ENCODE measurements around the gene SHROOM3.

DNA sequence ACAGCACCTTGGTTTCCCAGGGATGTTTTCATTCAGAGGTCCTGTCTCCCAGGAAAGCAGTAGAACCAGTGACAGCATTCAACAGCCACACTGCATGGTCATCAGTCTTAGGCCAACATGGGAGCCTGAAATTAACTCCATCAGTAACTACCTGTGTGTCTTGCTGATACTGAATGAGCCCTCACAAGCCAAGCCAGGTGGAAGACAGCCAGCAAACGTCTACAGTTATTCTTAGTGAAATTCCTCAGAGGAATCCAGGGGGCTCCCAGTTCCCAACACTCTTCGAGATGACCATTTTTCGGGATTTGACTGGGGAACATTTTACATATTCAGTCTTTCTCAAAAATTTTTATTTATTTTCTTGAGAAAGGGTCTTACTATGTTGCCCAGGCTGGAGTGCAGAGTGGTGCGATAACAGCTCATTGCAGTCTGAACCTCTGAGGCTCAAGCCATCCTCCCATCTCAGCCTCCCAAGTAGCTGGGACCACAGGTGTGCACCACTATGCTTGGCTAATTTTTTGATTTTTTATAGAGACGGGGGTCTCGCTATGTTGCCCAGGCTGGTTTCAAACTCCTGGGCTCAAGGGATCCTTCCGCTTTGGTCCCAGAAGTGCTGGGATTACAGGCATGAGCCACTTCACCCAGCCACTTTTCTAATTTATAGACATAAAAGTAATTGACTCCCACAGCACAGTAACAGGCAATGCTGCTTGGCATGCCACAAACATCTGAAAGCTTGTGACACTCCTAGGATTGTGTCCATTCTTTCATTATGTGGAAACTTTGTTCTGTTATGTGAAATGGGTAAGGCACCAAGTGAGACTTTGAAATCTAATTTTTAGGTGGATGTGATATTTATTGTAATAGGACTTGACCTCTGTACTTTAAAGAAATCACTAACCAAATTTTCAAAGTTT, 346.0 kb downstream of the SHROOM3 start:
- TF ChIP-seq, protein P1, sequence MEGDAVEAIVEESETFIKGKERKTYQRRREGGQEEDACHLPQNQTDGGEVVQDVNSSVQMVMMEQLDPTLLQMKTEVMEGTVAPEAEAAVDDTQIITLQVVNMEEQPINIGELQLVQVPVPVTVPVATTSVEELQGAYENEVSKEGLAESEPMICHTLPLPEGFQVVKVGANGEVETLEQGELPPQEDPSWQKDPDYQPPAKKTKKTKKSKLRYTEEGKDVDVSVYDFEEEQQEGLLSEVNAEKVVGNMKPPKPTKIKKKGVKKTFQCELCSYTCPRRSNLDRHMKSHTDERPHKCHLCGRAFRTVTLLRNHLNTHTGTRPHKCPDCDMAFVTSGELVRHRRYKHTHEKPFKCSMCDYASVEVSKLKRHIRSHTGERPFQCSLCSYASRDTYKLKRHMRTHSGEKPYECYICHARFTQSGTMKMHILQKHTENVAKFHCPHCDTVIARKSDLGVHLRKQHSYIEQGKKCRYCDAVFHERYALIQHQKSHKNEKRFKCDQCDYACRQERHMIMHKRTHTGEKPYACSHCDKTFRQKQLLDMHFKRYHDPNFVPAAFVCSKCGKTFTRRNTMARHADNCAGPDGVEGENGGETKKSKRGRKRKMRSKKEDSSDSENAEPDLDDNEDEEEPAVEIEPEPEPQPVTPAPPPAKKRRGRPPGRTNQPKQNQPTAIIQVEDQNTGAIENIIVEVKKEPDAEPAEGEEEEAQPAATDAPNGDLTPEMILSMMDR (conservative IDR thresholded peaks at IDR 0.05; ENCODE audit: low read depth in 2 of 2), result no peak
- no peak for TF ChIP-seq EZH2 (IDR thresholded peaks at IDR 0.05; ENCODE audit: low read depth, unreplicated experiment)
- no peak for TF ChIP-seq POLR2AphosphoS5 (IDR thresholded peaks at IDR 0.05; ENCODE audit: low read depth)
- TF ChIP-seq, protein P2, sequence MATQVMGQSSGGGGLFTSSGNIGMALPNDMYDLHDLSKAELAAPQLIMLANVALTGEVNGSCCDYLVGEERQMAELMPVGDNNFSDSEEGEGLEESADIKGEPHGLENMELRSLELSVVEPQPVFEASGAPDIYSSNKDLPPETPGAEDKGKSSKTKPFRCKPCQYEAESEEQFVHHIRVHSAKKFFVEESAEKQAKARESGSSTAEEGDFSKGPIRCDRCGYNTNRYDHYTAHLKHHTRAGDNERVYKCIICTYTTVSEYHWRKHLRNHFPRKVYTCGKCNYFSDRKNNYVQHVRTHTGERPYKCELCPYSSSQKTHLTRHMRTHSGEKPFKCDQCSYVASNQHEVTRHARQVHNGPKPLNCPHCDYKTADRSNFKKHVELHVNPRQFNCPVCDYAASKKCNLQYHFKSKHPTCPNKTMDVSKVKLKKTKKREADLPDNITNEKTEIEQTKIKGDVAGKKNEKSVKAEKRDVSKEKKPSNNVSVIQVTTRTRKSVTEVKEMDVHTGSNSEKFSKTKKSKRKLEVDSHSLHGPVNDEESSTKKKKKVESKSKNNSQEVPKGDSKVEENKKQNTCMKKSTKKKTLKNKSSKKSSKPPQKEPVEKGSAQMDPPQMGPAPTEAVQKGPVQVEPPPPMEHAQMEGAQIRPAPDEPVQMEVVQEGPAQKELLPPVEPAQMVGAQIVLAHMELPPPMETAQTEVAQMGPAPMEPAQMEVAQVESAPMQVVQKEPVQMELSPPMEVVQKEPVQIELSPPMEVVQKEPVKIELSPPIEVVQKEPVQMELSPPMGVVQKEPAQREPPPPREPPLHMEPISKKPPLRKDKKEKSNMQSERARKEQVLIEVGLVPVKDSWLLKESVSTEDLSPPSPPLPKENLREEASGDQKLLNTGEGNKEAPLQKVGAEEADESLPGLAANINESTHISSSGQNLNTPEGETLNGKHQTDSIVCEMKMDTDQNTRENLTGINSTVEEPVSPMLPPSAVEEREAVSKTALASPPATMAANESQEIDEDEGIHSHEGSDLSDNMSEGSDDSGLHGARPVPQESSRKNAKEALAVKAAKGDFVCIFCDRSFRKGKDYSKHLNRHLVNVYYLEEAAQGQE (IDR thresholded peaks at IDR 0.05; ENCODE audit: unreplicated experiment), result no peak
- TF ChIP-seq, protein P3, sequence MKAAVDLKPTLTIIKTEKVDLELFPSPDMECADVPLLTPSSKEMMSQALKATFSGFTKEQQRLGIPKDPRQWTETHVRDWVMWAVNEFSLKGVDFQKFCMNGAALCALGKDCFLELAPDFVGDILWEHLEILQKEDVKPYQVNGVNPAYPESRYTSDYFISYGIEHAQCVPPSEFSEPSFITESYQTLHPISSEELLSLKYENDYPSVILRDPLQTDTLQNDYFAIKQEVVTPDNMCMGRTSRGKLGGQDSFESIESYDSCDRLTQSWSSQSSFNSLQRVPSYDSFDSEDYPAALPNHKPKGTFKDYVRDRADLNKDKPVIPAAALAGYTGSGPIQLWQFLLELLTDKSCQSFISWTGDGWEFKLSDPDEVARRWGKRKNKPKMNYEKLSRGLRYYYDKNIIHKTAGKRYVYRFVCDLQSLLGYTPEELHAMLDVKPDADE (IDR thresholded peaks at IDR 0.05), result no peak

Data from GM23338 (cell line).